Measurements from ENCODE around the gene OBP2B.

DNA sequence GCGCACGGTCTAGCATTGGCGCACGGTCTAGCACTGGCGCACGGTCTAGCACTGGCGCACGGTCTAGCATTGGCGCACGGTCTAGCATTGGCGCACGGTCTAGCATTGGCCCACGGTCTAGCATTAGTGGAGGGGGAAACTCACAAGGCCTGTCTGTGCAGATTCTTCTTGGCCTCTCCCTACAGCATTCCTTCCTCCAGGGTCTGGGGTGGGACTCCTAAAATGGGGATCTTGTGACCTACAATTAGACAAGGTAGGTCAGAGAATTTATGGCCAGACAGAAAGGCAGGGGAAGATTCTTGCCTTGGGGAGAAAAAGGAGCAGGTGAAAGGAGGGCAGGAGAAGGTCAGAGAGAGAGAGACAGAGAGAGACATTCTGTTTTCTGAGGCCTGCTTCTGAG lies 39.9 kb downstream of the OBP2B start:
- TF ChIP-seq, protein P1, sequence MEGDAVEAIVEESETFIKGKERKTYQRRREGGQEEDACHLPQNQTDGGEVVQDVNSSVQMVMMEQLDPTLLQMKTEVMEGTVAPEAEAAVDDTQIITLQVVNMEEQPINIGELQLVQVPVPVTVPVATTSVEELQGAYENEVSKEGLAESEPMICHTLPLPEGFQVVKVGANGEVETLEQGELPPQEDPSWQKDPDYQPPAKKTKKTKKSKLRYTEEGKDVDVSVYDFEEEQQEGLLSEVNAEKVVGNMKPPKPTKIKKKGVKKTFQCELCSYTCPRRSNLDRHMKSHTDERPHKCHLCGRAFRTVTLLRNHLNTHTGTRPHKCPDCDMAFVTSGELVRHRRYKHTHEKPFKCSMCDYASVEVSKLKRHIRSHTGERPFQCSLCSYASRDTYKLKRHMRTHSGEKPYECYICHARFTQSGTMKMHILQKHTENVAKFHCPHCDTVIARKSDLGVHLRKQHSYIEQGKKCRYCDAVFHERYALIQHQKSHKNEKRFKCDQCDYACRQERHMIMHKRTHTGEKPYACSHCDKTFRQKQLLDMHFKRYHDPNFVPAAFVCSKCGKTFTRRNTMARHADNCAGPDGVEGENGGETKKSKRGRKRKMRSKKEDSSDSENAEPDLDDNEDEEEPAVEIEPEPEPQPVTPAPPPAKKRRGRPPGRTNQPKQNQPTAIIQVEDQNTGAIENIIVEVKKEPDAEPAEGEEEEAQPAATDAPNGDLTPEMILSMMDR (conservative IDR thresholded peaks at IDR 0.05 in 1 of 2, IDR thresholded peaks at IDR 0.05 in 1 of 2; ENCODE audit: low read depth in 1 of 2, low read length in 2 of 2) = no peak
- no peak for TF ChIP-seq EZH2 (IDR thresholded peaks at IDR 0.05; ENCODE audit: low read length, missing control alignments)
